CD8-positive, alpha-beta memory T cell (primary cell): ENCODE measurements around the gene ENO3. TPM values are rescaled to one million over a fixed set of nuclear protein-coding genes. Genes with fewer than 3 reads are reported as not detected.

Source experiments
- CTCF ChIA-PET: fragments of 350-600 bp; sonication (Branson Sonifier 250); formaldehyde crosslinking; loops from one replicate; lab custom pipeline; 2021; ENCODE audit warnings: antibody characterized with exemption; lab: Charles Lee
- POLR2A ChIA-PET: fragments of 350-600 bp; sonication (Branson Sonifier 250); formaldehyde crosslinking; loops from one replicate; lab custom pipeline; 2021; ENCODE audit warnings: antibody characterized with exemption; lab: Charles Lee
- DNase-seq, 5 donors: peaks; one replicate each; pipeline versions ENCODE4 v3.0.0 to v3.0.0-alpha.2; 2020 to 2022; ENCODE audit warnings: mixed read lengths in 1 of 5
- H3K27ac ChIP-seq: one replicate; pipeline ENCODE4 v1.7.0; 2013; ENCODE audit warnings: low read depth, mild to moderate bottlenecking, low read length, moderate library complexity
- H3K27me3 ChIP-seq: 2 replicates; pipeline ENCODE4 v1.7.0; 2013; ENCODE audit warnings: low read length, mild to moderate bottlenecking; ENCODE audit not compliant: insufficient read depth, poor library complexity, severe bottlenecking
- H3K36me3 ChIP-seq: 2 replicates; pipeline ENCODE4 v1.7.0; 2013; ENCODE audit warnings: mild to moderate bottlenecking, low read length, moderate library complexity; ENCODE audit not compliant: insufficient read depth
- H3K4me1 ChIP-seq: 2 replicates; pipeline ENCODE4 v1.7.0; 2013; ENCODE audit warnings: mild to moderate bottlenecking, low read length, moderate library complexity; ENCODE audit not compliant: insufficient read depth
- H3K4me3 ChIP-seq: 2 replicates; pipeline ENCODE4 v1.7.0; 2013; ENCODE audit warnings: mild to moderate bottlenecking, low read length
- H3K9me3 ChIP-seq: 2 replicates; pipeline ENCODE4 v1.7.0; 2013; ENCODE audit warnings: mild to moderate bottlenecking, low read length
- H3K27ac Mint-ChIP-seq, 8 donors: one replicate each; pipeline ENCODE4 v1.8.0; 2020 to 2021; ENCODE audit warnings: mixed read lengths in 8 of 8, mild to moderate bottlenecking in 6 of 8, inconsistent platforms in 3 of 8, moderate library complexity in 3 of 8
- H3K27me3 Mint-ChIP-seq, 2 donors: one replicate each; pipeline ENCODE4 v1.8.0; 2020 to 2021; ENCODE audit warnings: mixed read lengths in 2 of 2, mild to moderate bottlenecking in 1 of 2, moderate library complexity in 1 of 2
- H3K36me3 Mint-ChIP-seq, 3 donors: one replicate each; pipeline ENCODE4 v1.8.0; 2020 to 2021; ENCODE audit warnings: mixed read lengths in 3 of 3, inconsistent platforms in 1 of 3, mild to moderate bottlenecking in 1 of 3
- H3K4me1 Mint-ChIP-seq, 3 donors: one replicate each; pipeline ENCODE4 v1.8.0; 2020 to 2021; ENCODE audit warnings: mixed read lengths in 3 of 3, inconsistent platforms in 1 of 3, mild to moderate bottlenecking in 1 of 3
- H3K4me3 Mint-ChIP-seq, 7 donors: one replicate each; pipeline ENCODE4 v1.8.0; 2020 to 2021; ENCODE audit warnings: mixed read lengths in 7 of 7, mild to moderate bottlenecking in 6 of 7, moderate library complexity in 4 of 7, inconsistent platforms in 2 of 7
- H3K9me3 Mint-ChIP-seq, 5 donors: one replicate each; pipeline ENCODE4 v1.8.0; 2020 to 2022; ENCODE audit warnings: mixed read lengths in 5 of 5, mild to moderate bottlenecking in 3 of 5, moderate library complexity in 2 of 5, inconsistent platforms in 1 of 5
- polyA plus RNA-seq: library from polyadenylated mRNA; unstranded; fragments of 300-500 nt; fragmentation: Illumina TruSeq; gene quantifications from one replicate; pipeline ENCODE4 v1.2.3, GENCODE V29; 2021
- total RNA-seq, 2 experiments: library from RNA; stranded (reverse); gene quantifications; one replicate each; pipeline ENCODE4 v1.2.3, GENCODE V29; 2021

ENO3 gene
- total and polyA plus RNA-seq, 3 experiments from 2014 or later = 1.3 to 29.4 (median 27.1) TPM

- Mint-ChIP-seq H3K36me3 (peaks cover 0 to 17% (median 0%) of the 10 kb centered on the region in 3 donors), H3K9me3 (no peaks in the 10 kb centered on the region), H3K4me1 (peaks cover 7 to 13% (median 12%) of the 10 kb centered on the region in 3 donors), H3K27ac (no peak overlapping the region), H3K4me3 (no peak overlapping the region), H3K27me3 (no peaks in the 10 kb centered on the region)
- no peak for DNase-seq
- no peaks in the 10 kb centered on the region for H3K36me3 ChIP-seq
- no peaks in the 10 kb centered on the region for H3K9me3 ChIP-seq
- no peaks in the 10 kb centered on the region for H3K27me3 ChIP-seq
- peaks cover 2% of the 10 kb centered on the region for H3K4me1 ChIP-seq
- no peak overlapping the region for H3K4me3 ChIP-seq
- ChIA-PET CTCF (no interaction called here), POLR2A (no interaction called here)
- H3K27ac ChIP-seq = no peak overlapping the region
Observed at GRCh38 chr17:4928881-4929280, 22.0 kb upstream of the ENO3 start.

- no peaks in the 10 kb centered on the region for H3K9me3 Mint-ChIP-seq
- Histone ChIP-seq H3K9me3 (no peaks in the 10 kb centered on the region), H3K27ac (no peak within 1 kb of the TSS), H3K27me3 (no peaks in the 10 kb centered on the region), H3K4me3 (no peak within 1 kb of the TSS), H3K4me1 (peaks cover 9% of the 10 kb centered on the region), H3K36me3 (no peaks in the 10 kb centered on the region)
- DNase-seq = no peak
- ChIA-PET CTCF (interaction anchor here (1.2 to 1.3 kb wide), 2 partner anchors 23 to 56 kb away, joined by 3 to 5 read pairs; partner anchors contain the start of gene CAMTA2), POLR2A (interaction anchor here (1.0 kb wide), 1 partner anchor 37 kb away, joined by 3 read pairs; no protein-coding TSS in a partner anchor)
- peaks cover 0 to 23% (median 3%) of the 10 kb centered on the region in 3 donors for H3K36me3 Mint-ChIP-seq
- H3K27ac Mint-ChIP-seq = peak within 1 kb of the TSS in 1 of 8 donors; percentile 95
- H3K4me3 Mint-ChIP-seq = no peak within 1 kb of the TSS
- peaks cover 0 to 3% of the 10 kb centered on the region in 2 donors for H3K27me3 Mint-ChIP-seq
- peaks cover 21 to 31% (median 21%) of the 10 kb centered on the region in 3 donors for H3K4me1 Mint-ChIP-seq
Observed at GRCh38 chr17:4931963-4932362, 19.0 kb upstream of the ENO3 start, which contains the start of gene GP1BA. Gene GP1BA, plus strand, starts transcription at chr17:4932277. Its CDS starts 328 bp downstream, at chr17:4932605.

GRCh38 chr17:4932756-4933155 is 18.2 kb upstream of the ENO3 start:
- Mint-ChIP-seq H3K27me3 (peaks cover 0 to 3% of the 10 kb centered on the region in 2 donors), H3K27ac (no peak overlapping the region)
- H3K9me3 ChIP-seq = no peaks in the 10 kb centered on the region

GRCh38 chr17:4933646-4934045 is 17.3 kb upstream of the ENO3 start:
- no peaks in the 10 kb centered on the region for H3K9me3 ChIP-seq
- H3K36me3 ChIP-seq = peaks cover 5% of the 10 kb centered on the region
- no peak overlapping the region for H3K4me3 ChIP-seq
- Mint-ChIP-seq H3K4me1 (peaks cover 25 to 45% (median 29%) of the 10 kb centered on the region in 3 donors), H3K9me3 (no peaks in the 10 kb centered on the region), H3K4me3 (peak overlapping the region in 3 of 7 donors; percentile 50 to 79 (median 55)), H3K36me3 (peaks cover 0 to 39% (median 6%) of the 10 kb centered on the region in 3 donors), H3K27me3 (peaks cover 0 to 3% of the 10 kb centered on the region in 2 donors), H3K27ac (peak overlapping the region in 6 of 8 donors; percentile 40 to 86 (median 71))
- peak in 1 of 5 donors; percentile 31 for DNase-seq
- peaks cover 16% of the 10 kb centered on the region for H3K4me1 ChIP-seq
- CTCF ChIA-PET = interaction anchor here (0.9 kb wide), 1 partner anchor 31 kb away, joined by 4 read pairs; the partner anchor contains the start of gene CHRNE
- no peak overlapping the region for H3K27ac ChIP-seq
- no peaks in the 10 kb centered on the region for H3K27me3 ChIP-seq
- POLR2A ChIA-PET = interaction anchor here (0.8 to 1.1 kb wide), 3 partner anchors 18 to 35 kb away, joined by 3 to 4 read pairs (median 4); partner anchors contain the start of genes ENO3 and SPAG7

More at GRCh38 chr17:4932756-4933155, 18.2 kb upstream of the ENO3 start:
- Histone ChIP-seq H3K27me3 (no peaks in the 10 kb centered on the region), H3K36me3 (peaks cover under 1% of the 10 kb centered on the region), H3K27ac (no peak overlapping the region), H3K4me1 (peaks cover 9% of the 10 kb centered on the region), H3K4me3 (no peak overlapping the region)
- ChIA-PET CTCF (interaction anchor here (1.0 to 1.3 kb wide), 3 partner anchors 24 to 55 kb away, joined by 3 to 5 read pairs (median 3); partner anchors contain the start of genes CAMTA2 and SPAG7), POLR2A (interaction anchor here (1.0 kb wide), 1 partner anchor 36 kb away, joined by 3 read pairs; no protein-coding TSS in a partner anchor)
- H3K4me3 Mint-ChIP-seq = no peak overlapping the region
- peaks cover 0 to 31% (median 6%) of the 10 kb centered on the region in 3 donors for H3K36me3 Mint-ChIP-seq
- DNase-seq = peak in 1 of 5 donors; percentile 35
- peaks cover 18 to 37% (median 21%) of the 10 kb centered on the region in 3 donors for H3K4me1 Mint-ChIP-seq
- H3K9me3 Mint-ChIP-seq = no peaks in the 10 kb centered on the region

GRCh38 chr17:4934173-4934979 is 16.5 kb upstream of the ENO3 start:
- H3K27me3 Mint-ChIP-seq = peaks cover 0 to 3% of the 10 kb centered on the region in 2 donors

GRCh38 chr17:4935650-4936049 is 15.3 kb upstream of the ENO3 start:
- Histone ChIP-seq H3K9me3 (no peaks in the 10 kb centered on the region), H3K36me3 (peaks cover 5% of the 10 kb centered on the region), H3K27ac (no peak overlapping the region), H3K27me3 (no peaks in the 10 kb centered on the region), H3K4me1 (peaks cover 23% of the 10 kb centered on the region), H3K4me3 (no peak overlapping the region)
- Mint-ChIP-seq H3K27me3 (peaks cover 0 to 5% of the 10 kb centered on the region in 2 donors), H3K4me3 (no peak overlapping the region), H3K9me3 (no peaks in the 10 kb centered on the region), H3K36me3 (peaks cover 0 to 47% (median 6%) of the 10 kb centered on the region in 3 donors), H3K27ac (peak overlapping the region in 3 of 8 donors; percentile 31 to 81 (median 56)), H3K4me1 (peaks cover 32 to 58% (median 34%) of the 10 kb centered on the region in 3 donors)
- ChIA-PET CTCF (no interaction called here), POLR2A (no interaction called here)
- DNase-seq = no peak

More at GRCh38 chr17:4934173-4934979, 16.5 kb upstream of the ENO3 start:
- H3K27ac ChIP-seq = no peak overlapping the region
- POLR2A ChIA-PET = interaction anchor here (0.8 to 1.1 kb wide), 3 partner anchors 17 to 34 kb away, joined by 3 to 4 read pairs (median 4); partner anchors contain the start of genes ENO3 and SPAG7
- peaks cover 23% of the 10 kb centered on the region for H3K4me1 ChIP-seq
- H3K9me3 ChIP-seq = no peaks in the 10 kb centered on the region
- Mint-ChIP-seq H3K27ac (peak overlapping the region in 7 of 8 donors; percentile 14 to 86 (median 69)), H3K4me1 (peaks cover 32 to 53% (median 34%) of the 10 kb centered on the region in 3 donors), H3K36me3 (peaks cover 0 to 41% (median 6%) of the 10 kb centered on the region in 3 donors), H3K4me3 (peak overlapping the region in 5 of 7 donors; percentile 26 to 77 (median 50)), H3K9me3 (no peaks in the 10 kb centered on the region)
- peaks cover 5% of the 10 kb centered on the region for H3K36me3 ChIP-seq
- peak in 2 of 5 donors; percentile 21 to 36 for DNase-seq
- no peaks in the 10 kb centered on the region for H3K27me3 ChIP-seq
- CTCF ChIA-PET = interaction anchor here (0.9 kb wide), 1 partner anchor 31 kb away, joined by 4 read pairs; the partner anchor contains the start of gene CHRNE
- H3K4me3 ChIP-seq = no peak overlapping the region

GRCh38 chr17:4936436-4936835 is 14.5 kb upstream of the ENO3 start:
- Histone ChIP-seq H3K4me3 (no peak overlapping the region), H3K9me3 (no peaks in the 10 kb centered on the region), H3K4me1 (peaks cover 31% of the 10 kb centered on the region), H3K27me3 (no peaks in the 10 kb centered on the region), H3K27ac (no peak overlapping the region), H3K36me3 (peaks cover 5% of the 10 kb centered on the region)
- peaks cover 0 to 50% (median 6%) of the 10 kb centered on the region in 3 donors for H3K36me3 Mint-ChIP-seq
- no peaks in the 10 kb centered on the region for H3K9me3 Mint-ChIP-seq
- peak overlapping the region in 6 of 8 donors; percentile 12 to 56 (median 30) for H3K27ac Mint-ChIP-seq
- peak overlapping the region in 2 of 7 donors; percentile 15 to 61 for H3K4me3 Mint-ChIP-seq
- CTCF ChIA-PET = no interaction called here
- no peak for DNase-seq
- peaks cover 38 to 65% (median 38%) of the 10 kb centered on the region in 3 donors for H3K4me1 Mint-ChIP-seq
- POLR2A ChIA-PET = interaction anchor here (1.1 kb wide), 1 partner anchor 12 kb away, joined by 4 read pairs; the partner anchor contains the start of gene PFN1
- H3K27me3 Mint-ChIP-seq = peaks cover 0 to 5% of the 10 kb centered on the region in 2 donors
